Duodenal mucosa (tissue), 2 donors: Measurements from ENCODE around the gene ORMDL2.

Source experiments
- H3K27ac ChIP-seq: one replicate; pipeline ENCODE4 v1.7.0; 2013; ENCODE audit warnings: low read depth, low read length
- H3K27me3 ChIP-seq, 2 donors: one replicate each; pipeline ENCODE4 v1.7.0; 2013; ENCODE audit warnings: low read length in 2 of 2, control low read depth in 1 of 2; ENCODE audit not compliant: insufficient read depth in 2 of 2, control insufficient read depth in 1 of 2
- H3K36me3 ChIP-seq, 2 donors: one replicate each; pipeline ENCODE4 v1.7.0; 2013; ENCODE audit warnings: low read length in 2 of 2, control low read depth in 1 of 2; ENCODE audit not compliant: insufficient read depth in 2 of 2, control insufficient read depth in 1 of 2
- H3K4me1 ChIP-seq, 2 donors: one replicate each; pipeline ENCODE4 v1.7.0; 2013; ENCODE audit warnings: low read length in 2 of 2, control low read depth in 1 of 2; ENCODE audit not compliant: insufficient read depth in 2 of 2, control insufficient read depth in 1 of 2
- H3K4me3 ChIP-seq, 2 donors: one replicate each; pipeline ENCODE4 v1.7.0; 2013; ENCODE audit warnings: low read length in 2 of 2, low read depth in 1 of 2
- H3K9ac ChIP-seq, 2 donors: one replicate each; pipeline ENCODE4 v1.7.0; 2013; ENCODE audit warnings: low read length in 2 of 2, low read depth in 1 of 2
- H3K9me3 ChIP-seq, 2 donors: one replicate each; pipeline ENCODE4 v1.7.0; 2013; ENCODE audit warnings: low read length in 2 of 2, control low read depth in 1 of 2; ENCODE audit not compliant: control insufficient read depth in 1 of 2

ORMDL2 gene

DNA sequence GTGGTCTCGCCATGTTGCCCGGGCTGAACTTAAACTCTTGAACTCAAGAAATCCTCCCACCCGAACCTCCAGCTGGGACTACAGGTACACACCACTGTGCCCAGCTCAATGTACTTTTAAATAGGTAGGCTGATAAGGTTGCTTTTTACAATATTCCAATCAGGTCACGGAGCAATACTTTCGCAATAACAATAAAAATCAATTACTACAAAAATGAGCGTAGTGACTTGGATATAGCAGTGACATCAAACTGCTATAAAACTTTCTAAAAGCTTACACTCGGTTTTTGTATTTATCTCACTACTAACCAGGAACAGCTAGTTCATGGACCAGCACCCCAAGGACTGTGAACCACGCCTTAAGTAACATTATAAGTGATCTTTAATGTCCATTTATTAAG lies 10.9 kb upstream of the ORMDL2 start:
- Histone ChIP-seq H3K9ac (no peak overlapping the region), H3K27ac (no peak overlapping the region), H3K4me3 (no peak overlapping the region), H3K27me3 (no peaks in the 10 kb centered on the region), H3K36me3 (peaks cover 0 to 20% of the 10 kb centered on the region in 2 donors), H3K4me1 (peaks cover 0 to under 1% of the 10 kb centered on the region in 2 donors), H3K9me3 (no peaks in the 10 kb centered on the region)

DNA sequence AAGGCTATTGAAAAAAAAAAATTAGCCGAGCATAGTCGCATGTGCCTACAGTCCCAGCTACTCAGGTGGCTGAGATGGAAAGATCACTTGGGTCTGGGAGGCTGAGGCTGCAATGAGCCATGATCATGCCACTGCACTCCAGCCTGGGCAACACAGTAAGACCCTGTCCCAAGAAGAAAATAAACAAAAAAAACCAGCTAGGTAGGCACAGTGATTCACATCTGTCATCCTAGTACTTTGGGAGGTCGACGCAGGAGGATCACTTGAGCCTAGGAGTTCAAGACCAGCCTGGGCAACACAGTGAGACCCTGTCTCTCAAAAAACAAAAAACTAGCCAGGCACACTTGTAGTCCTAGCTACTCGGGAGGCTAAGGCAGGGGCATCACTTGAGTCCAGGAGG lies 8.6 kb upstream of the ORMDL2 start:
- Histone ChIP-seq H3K36me3 (peaks cover 0 to 15% of the 10 kb centered on the region in 2 donors), H3K27me3 (no peaks in the 10 kb centered on the region), H3K4me3 (no peak overlapping the region), H3K27ac (no peak overlapping the region), H3K4me1 (peaks cover 0 to 7% of the 10 kb centered on the region in 2 donors), H3K9ac (no peak overlapping the region), H3K9me3 (no peaks in the 10 kb centered on the region)

DNA sequence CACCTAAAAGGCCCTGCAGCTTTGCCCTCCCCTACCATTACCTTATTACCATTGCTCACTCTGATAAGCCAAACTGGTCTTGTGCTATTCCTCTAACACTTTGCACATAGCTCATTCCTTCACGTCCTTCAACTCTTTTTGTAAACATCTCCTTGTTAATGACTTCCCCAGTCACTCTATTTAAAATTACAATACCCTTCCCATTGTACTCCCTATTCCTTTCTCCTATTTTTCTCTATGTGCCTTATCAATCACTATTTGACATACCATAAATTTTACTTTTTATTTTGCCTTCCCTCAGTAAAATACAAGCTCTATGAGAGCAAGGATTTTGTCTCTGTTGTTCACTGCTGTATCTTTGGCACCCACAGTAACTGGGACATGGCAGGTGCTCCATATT lies 5.8 kb upstream of the ORMDL2 start:
- Histone ChIP-seq H3K27ac (no peak overlapping the region), H3K4me3 (no peak overlapping the region), H3K9me3 (no peaks in the 10 kb centered on the region), H3K27me3 (no peaks in the 10 kb centered on the region), H3K9ac (peak overlapping the region in 1 of 2 donors; percentile 3), H3K4me1 (peaks cover 14 to 26% of the 10 kb centered on the region in 2 donors), H3K36me3 (peaks cover 0 to 15% of the 10 kb centered on the region in 2 donors)

GRCh38 chr12:55814257-55814656 lies 3.6 kb upstream of the ORMDL2 start:
- H3K9ac ChIP-seq: no peak overlapping the region
- no peak overlapping the region for H3K4me3 ChIP-seq
- peaks cover 24 to 36% of the 10 kb centered on the region in 2 donors for H3K4me1 ChIP-seq

GRCh38 chr12:55815473-55815872 lies 2.4 kb upstream of the ORMDL2 start:
- Histone ChIP-seq H3K9me3 (no peaks in the 10 kb centered on the region), H3K27ac (no peak overlapping the region), H3K4me1 (peaks cover 30 to 42% of the 10 kb centered on the region in 2 donors), H3K36me3 (peaks cover 10 to 18% of the 10 kb centered on the region in 2 donors), H3K4me3 (peak overlapping the region in 1 of 2 donors; percentile 3), H3K27me3 (no peaks in the 10 kb centered on the region), H3K9ac (no peak overlapping the region)

More at GRCh38 chr12:55814257-55814656, 3.6 kb upstream of the ORMDL2 start:
- H3K27ac ChIP-seq: no peak overlapping the region
- no peaks in the 10 kb centered on the region for H3K27me3 ChIP-seq
- H3K9me3 ChIP-seq: no peaks in the 10 kb centered on the region
- peaks cover 3 to 6% of the 10 kb centered on the region in 2 donors for H3K36me3 ChIP-seq

DNA sequence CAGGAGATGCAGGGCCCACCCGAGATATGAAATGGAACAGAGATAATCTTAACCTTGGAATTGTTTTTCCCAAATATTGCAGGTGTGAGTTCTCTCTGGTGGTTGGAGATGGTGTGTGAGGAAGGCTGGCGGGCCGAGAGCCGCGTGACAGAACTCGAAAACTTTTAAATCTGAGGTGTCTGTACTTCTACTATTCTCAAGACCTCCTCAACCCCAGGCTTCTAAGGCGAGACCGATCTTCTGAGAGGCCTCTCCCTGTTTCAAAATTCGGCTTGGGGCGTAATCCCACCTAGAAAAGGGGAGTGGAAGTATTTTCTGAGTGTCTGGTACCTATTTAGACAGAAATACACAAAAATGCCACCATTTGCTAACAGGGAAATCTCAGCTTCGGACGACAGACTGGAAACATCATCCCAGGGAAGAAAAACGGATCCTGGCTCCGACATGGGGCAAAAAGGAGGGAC lies 928 bp upstream of the ORMDL2 start:
- peaks cover 30 to 42% of the 10 kb centered on the region in 2 donors for H3K4me1 ChIP-seq
- H3K27ac ChIP-seq: peak overlapping the region; percentile 60
- H3K4me3 ChIP-seq: peak overlapping the region; percentile 100
- H3K9me3 ChIP-seq: no peaks in the 10 kb centered on the region
- no peaks in the 10 kb centered on the region for H3K27me3 ChIP-seq
- peaks cover 10 to 32% of the 10 kb centered on the region in 2 donors for H3K36me3 ChIP-seq
- peak overlapping the region; percentile 97 to 100 for H3K9ac ChIP-seq

GRCh38 chr12:55818140-55818728 lies 393 bp downstream of the ORMDL2 start:
- H3K9ac ChIP-seq: peak overlapping the region; percentile 83 to 100
- H3K36me3 ChIP-seq: peaks cover 17 to 43% of the 10 kb centered on the region in 2 donors

DNA sequence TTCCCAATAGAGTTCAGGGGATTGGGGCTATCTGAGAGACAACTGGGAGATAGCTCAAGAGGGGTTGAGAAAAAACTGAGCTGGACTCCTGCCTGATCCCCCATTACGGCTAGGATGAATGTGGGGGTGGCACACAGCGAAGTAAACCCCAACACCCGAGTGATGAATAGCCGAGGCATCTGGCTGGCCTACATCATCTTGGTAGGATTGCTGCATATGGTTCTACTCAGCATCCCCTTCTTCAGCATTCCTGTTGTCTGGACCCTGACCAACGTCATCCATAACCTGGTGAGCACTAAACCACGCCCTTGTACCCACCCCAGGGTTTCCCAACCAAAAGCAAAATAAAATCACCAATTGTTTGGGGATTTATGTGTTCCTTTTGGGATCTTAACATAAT lies 1.0 kb downstream of the ORMDL2 start:
- no peaks in the 10 kb centered on the region for H3K27me3 ChIP-seq
- peak overlapping the region; percentile 95 to 97 for H3K4me3 ChIP-seq
- no peaks in the 10 kb centered on the region for H3K9me3 ChIP-seq
- H3K4me1 ChIP-seq: peaks cover 38 to 42% of the 10 kb centered on the region in 2 donors
- H3K9ac ChIP-seq: peak overlapping the region; percentile 83 to 100
- no peak overlapping the region for H3K27ac ChIP-seq
- peaks cover 17 to 43% of the 10 kb centered on the region in 2 donors for H3K36me3 ChIP-seq

More at GRCh38 chr12:55818140-55818728, 393 bp downstream of the ORMDL2 start:
- H3K9me3 ChIP-seq: no peaks in the 10 kb centered on the region
- peak overlapping the region; percentile 95 to 97 for H3K4me3 ChIP-seq
- peaks cover 32 to 40% of the 10 kb centered on the region in 2 donors for H3K4me1 ChIP-seq
- H3K27me3 ChIP-seq: no peaks in the 10 kb centered on the region
- H3K27ac ChIP-seq: peak overlapping the region; percentile 30

GRCh38 chr12:55820679-55821078 lies 2.8 kb downstream of the ORMDL2 start:
- Histone ChIP-seq H3K9ac (no peak overlapping the region), H3K9me3 (no peaks in the 10 kb centered on the region), H3K4me3 (no peak overlapping the region), H3K27ac (no peak overlapping the region), H3K4me1 (peaks cover 40 to 47% of the 10 kb centered on the region in 2 donors), H3K27me3 (no peaks in the 10 kb centered on the region), H3K36me3 (peaks cover 17 to 43% of the 10 kb centered on the region in 2 donors)

GRCh38 chr12:55822228-55822627 lies 4.4 kb downstream of the ORMDL2 start:
- peaks cover 39 to 44% of the 10 kb centered on the region in 2 donors for H3K4me1 ChIP-seq
- no peaks in the 10 kb centered on the region for H3K27me3 ChIP-seq
- no peak overlapping the region for H3K4me3 ChIP-seq
- H3K27ac ChIP-seq: no peak overlapping the region
- no peaks in the 10 kb centered on the region for H3K9me3 ChIP-seq
- H3K36me3 ChIP-seq: peaks cover 20 to 43% of the 10 kb centered on the region in 2 donors
- no peak overlapping the region for H3K9ac ChIP-seq
